A549 treated with GW870086 at 1 μM for 4 hours (cell line): ENCODE data around the gene SMC5. TPM values are rescaled to one million over a fixed set of nuclear protein-coding genes. Genes with fewer than 3 reads are reported as not detected.

Experiments
- total RNA-seq: library from RNA; stranded (reverse); fragments of 200-300 nt; extraction: Qiagen RNA extraction; gene quantifications from 5 replicates; pipeline ENCODE4 v1.2.3, GENCODE V29; 2022; ENCODE audit warnings: low read depth

Gene SMC5
- total RNA-seq: 9.1 to 18.3 TPM (median 16.3 TPM) in 5 replicates

DNA sequence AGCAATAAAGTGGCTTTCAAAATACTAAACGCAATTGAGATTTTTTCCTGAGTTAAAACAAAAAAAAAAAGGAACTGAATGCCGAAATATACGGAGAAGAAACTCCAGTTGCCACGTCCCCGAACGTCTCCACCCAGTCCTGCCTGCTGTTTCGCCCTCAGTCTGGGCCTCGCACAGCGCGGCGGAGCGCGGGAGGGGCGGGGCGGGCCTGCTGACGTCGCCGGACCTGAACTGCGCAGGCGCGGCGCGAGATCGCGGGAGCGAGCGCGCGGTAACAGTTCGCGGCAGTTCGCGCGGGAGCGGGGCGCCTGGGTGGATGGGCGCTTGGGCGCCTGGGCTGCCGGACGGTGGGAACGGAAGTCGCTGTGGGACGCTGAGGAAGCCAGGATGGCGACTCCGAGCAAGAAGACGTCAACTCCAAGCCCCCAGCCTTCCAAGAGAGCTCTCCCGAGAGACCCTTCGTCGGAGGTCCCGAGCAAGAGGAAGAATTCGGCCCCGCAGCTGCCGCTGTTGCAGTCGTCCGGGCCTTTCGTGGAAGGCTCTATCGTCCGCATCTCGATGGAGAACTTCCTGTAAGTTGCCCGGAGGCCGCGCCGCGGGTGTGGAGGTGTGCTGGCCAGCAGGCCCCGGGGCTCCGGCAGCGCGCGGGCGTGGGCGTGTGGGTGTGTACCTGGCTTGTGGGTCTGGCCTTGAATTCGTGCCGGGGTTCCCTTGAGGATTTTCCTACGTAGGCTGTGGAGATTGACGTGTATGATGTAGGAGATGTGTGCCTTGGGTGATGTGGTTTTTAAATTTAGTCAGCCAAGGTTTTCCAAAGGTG lies at the start of gene SMC5:
TSS of gene SMC5 (plus strand) at position 287 of the 820 bp plus-strand sequence. CDS start at position 388, 101 bp downstream.

Other genes with a start within 250 kb of the SMC5 start
- gene MAMDC2, start 215.1 kb upstream of the SMC5 start, total RNA-seq: 0.19 to 0.32 TPM (median 0.23 TPM) in 5 replicates
- gene KLF9, start 155.7 kb downstream of the SMC5 start, total RNA-seq: 1.8 to 3.2 TPM (median 2.8 TPM) in 5 replicates